Activated CD8-positive, alpha-beta T cell treated with anti-CD3 and anti-CD28 coated beads for 36 hours (primary cell): Measurements from ENCODE around the gene SETDB1. TPM values are rescaled to one million over a fixed set of nuclear protein-coding genes. Genes with fewer than 3 reads are reported as not detected.
"Not testable (repeated sequence)": the region's sequence is repeated elsewhere in the genome, so short reads cannot be mapped to it uniquely, and the experiment has no call there.

Source experiments
- ATAC-seq: fragments of 200-7000 bp; cut with Tn5 transposase; one replicate; pipeline ENCODE4 v1.10.0; 2021; ENCODE audit warnings: mild to moderate bottlenecking, moderate library complexity
- CTCF ChIA-PET: fragments of 350-600 bp; sonication (Branson Sonifier 250); formaldehyde crosslinking; loops from one replicate; lab custom pipeline; 2021; ENCODE audit warnings: antibody characterized with exemption; lab: Charles Lee
- POLR2A ChIA-PET: fragments of 350-600 bp; sonication (Branson Sonifier 250); formaldehyde crosslinking; loops from one replicate; lab custom pipeline; 2021; ENCODE audit warnings: antibody characterized with exemption; lab: Charles Lee
- DNase-seq: peaks from one replicate; pipeline ENCODE4 v3.0.0-alpha.2; 2020
- H3K27ac Mint-ChIP-seq: one replicate; pipeline ENCODE4 v1.8.0; 2021; ENCODE audit warnings: mild to moderate bottlenecking, mixed read lengths
- H3K27me3 Mint-ChIP-seq: one replicate; pipeline ENCODE4 v1.8.0; 2021; ENCODE audit warnings: mixed read lengths
- H3K36me3 Mint-ChIP-seq: one replicate; pipeline ENCODE4 v1.8.0; 2021; ENCODE audit warnings: low read depth, mixed read lengths
- H3K4me1 Mint-ChIP-seq: one replicate; pipeline ENCODE4 v1.8.0; 2021; ENCODE audit warnings: low read depth, mixed read lengths
- H3K4me3 Mint-ChIP-seq: one replicate; pipeline ENCODE4 v1.8.0; 2021; ENCODE audit warnings: mild to moderate bottlenecking, moderate library complexity, mixed read lengths
- H3K9me3 Mint-ChIP-seq: one replicate; pipeline ENCODE4 v1.8.0; 2021; ENCODE audit warnings: mixed read lengths
- CTCF ChIP-seq: fragments of 200-600 bp; IDR thresholded peaks from one replicate; pipeline ENCODE4 v1.8.0; 2022; ENCODE audit warnings: antibody characterized with exemption, mild to moderate bottlenecking
- intact Hi-C: fragments of 100-400 bp; cut with micrococcal nuclease; formaldehyde crosslinking; loops from one replicate; pipeline ENCODE4 v1.10.0; 2022
- total RNA-seq, 2 experiments: library from RNA; stranded (reverse); gene quantifications; one replicate each; pipeline ENCODE4 v1.2.3, GENCODE V29; 2021

Gene SETDB1
- total RNA-seq, 2 experiments from 2014 or later, result 45.1 to 52.3 TPM

- intact Hi-C loops, result loop anchor here (5.0 kb wide), 1 partner anchor 45 kb away; the partner anchor contains the start of gene CERS2
- H3K9me3 Mint-ChIP-seq, result peaks cover 5% of the 10 kb centered on the region
- POLR2A ChIA-PET, result interaction anchor here (0.5 to 1.9 kb wide), 7 partner anchors 44 to 383 kb away, joined by 3 to 5 read pairs (median 4); partner anchors contain the start of genes CTSK and ENSA
- H3K27me3 Mint-ChIP-seq, result no peaks in the 10 kb centered on the region
- no peak for TF ChIP-seq CTCF
- peaks cover 21% of the 10 kb centered on the region for H3K4me1 Mint-ChIP-seq
- no peak overlapping the region for H3K27ac Mint-ChIP-seq
- peak overlapping the region; percentile 92 for H3K4me3 Mint-ChIP-seq
- peaks cover 50% of the 10 kb centered on the region for H3K36me3 Mint-ChIP-seq
- ATAC-seq, result no peak
- DNase-seq, result no peak
- CTCF ChIA-PET, result interaction anchor here (0.9 to 1.6 kb wide), 3 partner anchors 16 to 49 kb away, joined by 3 to 5 read pairs (median 3); no protein-coding TSS in a partner anchor
Observed at GRCh38 chr1:150927624-150928023, 1.5 kb downstream of the SETDB1 start.

- no peak for TF ChIP-seq CTCF
- H3K9me3 Mint-ChIP-seq, result peaks cover 5% of the 10 kb centered on the region
- intact Hi-C loops, result loop anchor here (5.0 kb wide), 1 partner anchor 44 kb away; the partner anchor contains the start of gene CERS2
- CTCF ChIA-PET, result interaction anchor here (0.9 to 1.6 kb wide), 2 partner anchors 15 to 50 kb away, joined by 3 to 5 read pairs; no protein-coding TSS in a partner anchor
- POLR2A ChIA-PET, result interaction anchor here (0.5 to 1.2 kb wide), 3 partner anchors 120 to 382 kb away, joined by 3 to 4 read pairs (median 3); partner anchors contain the start of gene CTSK
- DNase-seq, result no peak
- H3K4me3 Mint-ChIP-seq, result peak overlapping the region; percentile 14
- ATAC-seq, result no peak
- H3K4me1 Mint-ChIP-seq, result peaks cover 17% of the 10 kb centered on the region
- peak overlapping the region; percentile 37 for H3K27ac Mint-ChIP-seq
- peaks cover 52% of the 10 kb centered on the region for H3K36me3 Mint-ChIP-seq
- no peaks in the 10 kb centered on the region for H3K27me3 Mint-ChIP-seq
Observed at GRCh38 chr1:150928286-150928685, 2.1 kb downstream of the SETDB1 start.

GRCh38 chr1:150928775-150929174 lies 2.6 kb downstream of the SETDB1 start:
- peaks cover 17% of the 10 kb centered on the region for H3K4me1 Mint-ChIP-seq
- ATAC-seq, H3K27ac Mint-ChIP-seq, H3K27me3 Mint-ChIP-seq, CTCF ChIA-PET, H3K9me3 Mint-ChIP-seq, POLR2A ChIA-PET, DNase-seq, H3K4me3 Mint-ChIP-seq: not testable (repeated sequence)
- H3K36me3 Mint-ChIP-seq, result peaks cover 55% of the 10 kb centered on the region
- intact Hi-C loops, result loop anchor here (5.0 kb wide), 1 partner anchor 44 kb away; the partner anchor contains the start of gene CERS2

GRCh38 chr1:150931773-150932172 lies 5.6 kb downstream of the SETDB1 start:
- Mint-ChIP-seq H3K9me3 (peaks cover 5% of the 10 kb centered on the region), H3K27me3 (no peaks in the 10 kb centered on the region), H3K36me3 (peaks cover 71% of the 10 kb centered on the region), H3K4me3 (no peak overlapping the region), H3K27ac (no peak overlapping the region), H3K4me1 (peaks cover 24% of the 10 kb centered on the region)
- intact Hi-C loops, result no loop called here
- ChIA-PET CTCF (interaction anchor here (0.6 to 1.1 kb wide), 2 partner anchors 9 to 69 kb away, joined by 3 read pairs; no protein-coding TSS in a partner anchor), POLR2A (no interaction called here)
- TF ChIP-seq CTCF, result no peak
- DNase-seq (no peak), ATAC-seq (no peak)

GRCh38 chr1:150944856-150945255 lies 18.7 kb downstream of the SETDB1 start:
- no peak for ATAC-seq

More at GRCh38 chr1:150944856-150945255, 18.7 kb downstream of the SETDB1 start:
- Mint-ChIP-seq H3K9me3 (no peaks in the 10 kb centered on the region), H3K27ac (peak overlapping the region; percentile 14), H3K27me3 (no peaks in the 10 kb centered on the region), H3K36me3 (peaks cover 47% of the 10 kb centered on the region), H3K4me1 (no peaks in the 10 kb centered on the region), H3K4me3 (no peak overlapping the region)
- POLR2A ChIA-PET, result no interaction called here
- no peak for DNase-seq
- intact Hi-C loops, result no loop called here
- CTCF ChIA-PET, result no interaction called here
- no peak for TF ChIP-seq CTCF
